ENCODE results near the gene ZDHHC12. TPM values are rescaled to one million over a fixed set of nuclear protein-coding genes. Genes with fewer than 3 reads are reported as not detected.

Gene ZDHHC12
- total and polyA plus RNA-seq, 4 donors: 24.7 to 48.2 (median 30.3) TPM

DNA sequence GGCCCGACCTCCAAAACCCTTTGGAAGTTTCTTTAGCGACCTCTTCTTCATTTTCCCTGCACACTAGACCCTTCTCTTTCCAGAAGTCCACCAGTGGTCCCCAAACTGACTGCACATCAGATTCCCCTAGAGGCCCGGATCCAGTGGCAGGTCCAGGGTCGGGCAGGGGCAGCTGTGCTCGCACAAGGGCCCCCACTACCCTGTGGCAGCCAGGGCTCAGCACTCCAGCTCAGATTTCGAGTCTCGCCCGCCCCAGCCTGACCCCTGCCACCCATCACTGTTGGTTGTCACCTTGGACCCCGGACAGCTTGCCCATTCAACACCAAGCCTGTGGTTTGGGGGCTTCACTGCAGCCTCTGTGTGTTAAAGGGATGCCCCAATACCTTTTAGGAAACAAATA is 7.8 kb upstream of the ZDHHC12 start:
- 85% methylated on average over 9 of the region's 9 CpGs for WGBS
- Histone ChIP-seq H3K4me1 (ENCODE audit: control insufficient read depth in 4 of 4, insufficient read depth in 4 of 4, low read length in 3 of 4) (no peaks in the 10 kb centered on the region), H3K9me3 (ENCODE audit: control insufficient read depth in 4 of 4, low read length in 3 of 4) (no peaks in the 10 kb centered on the region), H3K4me3 (ENCODE audit: low read depth in 1 of 3, low read length in 3 of 3) (no peak overlapping the region), H3K27ac (ENCODE audit: low read depth in 1 of 2, low read length in 2 of 2) (no peak overlapping the region), H3K36me3 (ENCODE audit: control insufficient read depth in 4 of 4, insufficient read depth in 3 of 4, low read depth in 1 of 4, low read length in 3 of 4) (peaks cover 10 to 39% (median 23%) of the 10 kb centered on the region in 4 donors), H3K9ac (ENCODE audit: low read depth in 1 of 2, low read length in 2 of 2) (no peak overlapping the region), H3K27me3 (ENCODE audit: control insufficient read depth in 4 of 4, insufficient read depth in 4 of 4, low read length in 3 of 4) (no peaks in the 10 kb centered on the region)
- TF ChIP-seq EGR1 (IDR thresholded peaks at IDR 0.05; ENCODE audit: low read depth in 2 of 2) (no peak), TAF1 (conservative IDR thresholded peaks at IDR 0.05) (no peak), REST (IDR thresholded peaks at IDR 0.05) (no peak), RXRA (IDR thresholded peaks at IDR 0.05) (no peak), YY1 (IDR thresholded peaks at IDR 0.05) (no peak), HNF4A (conservative IDR thresholded peaks at IDR 0.05) (no peak)
- DNase-seq (ENCODE audit: low spot score): no peak

- no peaks in the 10 kb centered on the region for H3K9me3 ChIP-seq (ENCODE audit: control insufficient read depth in 4 of 4, low read length in 3 of 4)
- no peaks in the 10 kb centered on the region for H3K27me3 ChIP-seq (ENCODE audit: control insufficient read depth in 4 of 4, insufficient read depth in 4 of 4, low read length in 3 of 4)
- 94% methylated on average over 13 of the region's 13 CpGs for WGBS
- no peak overlapping the region for H3K9ac ChIP-seq (ENCODE audit: low read depth in 1 of 2, low read length in 2 of 2)
- TF ChIP-seq FOXA2 (IDR thresholded peaks at IDR 0.05): no peak
- no peak for TF ChIP-seq FOXA1 (IDR thresholded peaks at IDR 0.05)
- TF ChIP-seq TAF1 (conservative IDR thresholded peaks at IDR 0.05): no peak
- no peak for TF ChIP-seq MAX (IDR thresholded peaks at IDR 0.05)
- H3K36me3 ChIP-seq (ENCODE audit: control insufficient read depth in 4 of 4, insufficient read depth in 3 of 4, low read depth in 1 of 4, low read length in 3 of 4): peaks cover 9 to 36% (median 23%) of the 10 kb centered on the region in 4 donors
- no peak for DNase-seq (ENCODE audit: low spot score)
- H3K4me3 ChIP-seq (ENCODE audit: low read depth in 1 of 3, low read length in 3 of 3): no peak overlapping the region
- H3K4me1 ChIP-seq (ENCODE audit: control insufficient read depth in 4 of 4, insufficient read depth in 4 of 4, low read length in 3 of 4): no peaks in the 10 kb centered on the region
- no peak overlapping the region for H3K27ac ChIP-seq (ENCODE audit: low read depth in 1 of 2, low read length in 2 of 2)
Observed at GRCh38 chr9:128731093-128731492, 7.2 kb upstream of the ZDHHC12 start.

DNA sequence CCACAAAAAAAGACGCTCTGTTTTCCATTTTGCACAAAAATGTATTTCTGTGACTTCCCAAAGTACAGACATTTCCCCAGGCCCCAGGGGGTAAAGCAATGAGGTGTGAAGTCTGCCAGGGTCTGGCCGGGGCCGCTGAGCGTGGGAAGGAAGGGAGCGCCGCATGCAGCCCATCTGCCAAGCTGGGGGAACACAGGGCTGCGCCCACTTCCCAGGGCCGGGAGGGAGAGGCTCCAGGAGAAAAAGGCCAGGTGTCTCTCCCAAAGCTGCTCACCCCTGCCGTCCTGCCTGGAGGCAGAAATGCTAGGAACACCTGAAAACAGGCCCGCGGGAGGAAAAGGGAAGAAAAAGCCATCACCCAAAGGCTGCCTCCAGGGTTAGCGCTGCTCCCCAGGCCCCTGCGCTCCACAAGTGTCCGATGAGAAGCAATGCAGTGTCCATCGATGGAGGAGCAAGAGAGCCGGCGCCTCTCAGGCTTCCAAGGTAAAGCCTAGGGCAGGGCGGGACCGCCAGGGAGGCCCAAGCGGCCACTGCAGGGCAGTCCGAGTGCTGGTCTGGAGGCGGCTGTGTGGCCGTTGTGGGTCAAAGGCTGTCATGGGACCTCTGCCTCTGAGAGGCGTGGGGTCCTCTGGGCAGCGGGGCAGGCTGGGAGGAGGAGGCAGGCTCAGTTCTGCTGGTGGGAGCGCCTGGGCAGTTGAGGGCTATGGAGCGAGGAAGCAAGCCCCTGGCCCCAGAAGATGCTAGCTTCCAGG is 6.0 kb upstream of the ZDHHC12 start:
- TF ChIP-seq, protein P1, sequence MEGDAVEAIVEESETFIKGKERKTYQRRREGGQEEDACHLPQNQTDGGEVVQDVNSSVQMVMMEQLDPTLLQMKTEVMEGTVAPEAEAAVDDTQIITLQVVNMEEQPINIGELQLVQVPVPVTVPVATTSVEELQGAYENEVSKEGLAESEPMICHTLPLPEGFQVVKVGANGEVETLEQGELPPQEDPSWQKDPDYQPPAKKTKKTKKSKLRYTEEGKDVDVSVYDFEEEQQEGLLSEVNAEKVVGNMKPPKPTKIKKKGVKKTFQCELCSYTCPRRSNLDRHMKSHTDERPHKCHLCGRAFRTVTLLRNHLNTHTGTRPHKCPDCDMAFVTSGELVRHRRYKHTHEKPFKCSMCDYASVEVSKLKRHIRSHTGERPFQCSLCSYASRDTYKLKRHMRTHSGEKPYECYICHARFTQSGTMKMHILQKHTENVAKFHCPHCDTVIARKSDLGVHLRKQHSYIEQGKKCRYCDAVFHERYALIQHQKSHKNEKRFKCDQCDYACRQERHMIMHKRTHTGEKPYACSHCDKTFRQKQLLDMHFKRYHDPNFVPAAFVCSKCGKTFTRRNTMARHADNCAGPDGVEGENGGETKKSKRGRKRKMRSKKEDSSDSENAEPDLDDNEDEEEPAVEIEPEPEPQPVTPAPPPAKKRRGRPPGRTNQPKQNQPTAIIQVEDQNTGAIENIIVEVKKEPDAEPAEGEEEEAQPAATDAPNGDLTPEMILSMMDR (IDR thresholded peaks at IDR 0.05; ENCODE audit: low read depth, low read length, missing input control): no peak
- TF ChIP-seq RXRA (IDR thresholded peaks at IDR 0.05) (no peak), FOXA2 (IDR thresholded peaks at IDR 0.05) (no peak), MAX (IDR thresholded peaks at IDR 0.05) (no peak), GABPA (IDR thresholded peaks at IDR 0.05 in 1 of 2, conservative IDR thresholded peaks at IDR 0.05 in 1 of 2) (no peak), JUND (IDR thresholded peaks at IDR 0.05) (no peak), EGR1 (IDR thresholded peaks at IDR 0.05; ENCODE audit: low read depth in 2 of 2) (no peak), YY1 (IDR thresholded peaks at IDR 0.05) (no peak), NR2F2 (IDR thresholded peaks at IDR 0.05) (no peak), SP1 (IDR thresholded peaks at IDR 0.05) (no peak), FOXA1 (IDR thresholded peaks at IDR 0.05) (no peak), REST (IDR thresholded peaks at IDR 0.05) (no peak), TAF1 (conservative IDR thresholded peaks at IDR 0.05) (no peak), HNF4G (IDR thresholded peaks at IDR 0.05) (no peak), HNF4A (conservative IDR thresholded peaks at IDR 0.05) (no peak), RAD21 (IDR thresholded peaks at IDR 0.05) (no peak)
- TF ChIP-seq, protein P2, sequence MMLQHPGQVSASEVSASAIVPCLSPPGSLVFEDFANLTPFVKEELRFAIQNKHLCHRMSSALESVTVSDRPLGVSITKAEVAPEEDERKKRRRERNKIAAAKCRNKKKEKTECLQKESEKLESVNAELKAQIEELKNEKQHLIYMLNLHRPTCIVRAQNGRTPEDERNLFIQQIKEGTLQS (IDR thresholded peaks at IDR 0.05): no peak
- Histone ChIP-seq H3K27me3 (ENCODE audit: control insufficient read depth in 4 of 4, insufficient read depth in 4 of 4, low read length in 3 of 4) (no peaks in the 10 kb centered on the region), H3K36me3 (ENCODE audit: control insufficient read depth in 4 of 4, insufficient read depth in 3 of 4, low read depth in 1 of 4, low read length in 3 of 4) (peaks cover 9 to 30% (median 18%) of the 10 kb centered on the region in 4 donors), H3K27ac (ENCODE audit: low read depth in 1 of 2, low read length in 2 of 2) (no peak overlapping the region), H3K4me3 (ENCODE audit: low read depth in 1 of 3, low read length in 3 of 3) (no peak overlapping the region), H3K9ac (ENCODE audit: low read depth in 1 of 2, low read length in 2 of 2) (no peak overlapping the region), H3K9me3 (ENCODE audit: control insufficient read depth in 4 of 4, low read length in 3 of 4) (no peaks in the 10 kb centered on the region), H3K4me1 (ENCODE audit: control insufficient read depth in 4 of 4, insufficient read depth in 4 of 4, low read length in 3 of 4) (peaks cover 0 to under 1% (median 0%) of the 10 kb centered on the region in 4 donors)
- DNase-seq (ENCODE audit: low spot score): no peak
- WGBS: 96% methylated on average over 27 of the region's 27 CpGs

Data from liver (tissue), 9 donors.